GM18909 (cell line): ENCODE data around the gene CLSTN2.

ENCODE experiments used
- ATAC-seq: cut with Tn5 transposase; IDR thresholded peaks from one replicate; pipeline ENCODE4 v1.9.1; 2021; ENCODE audit warnings: mild to moderate bottlenecking; ENCODE audit not compliant: unreplicated experiment, poor library complexity

Gene CLSTN2

DNA sequence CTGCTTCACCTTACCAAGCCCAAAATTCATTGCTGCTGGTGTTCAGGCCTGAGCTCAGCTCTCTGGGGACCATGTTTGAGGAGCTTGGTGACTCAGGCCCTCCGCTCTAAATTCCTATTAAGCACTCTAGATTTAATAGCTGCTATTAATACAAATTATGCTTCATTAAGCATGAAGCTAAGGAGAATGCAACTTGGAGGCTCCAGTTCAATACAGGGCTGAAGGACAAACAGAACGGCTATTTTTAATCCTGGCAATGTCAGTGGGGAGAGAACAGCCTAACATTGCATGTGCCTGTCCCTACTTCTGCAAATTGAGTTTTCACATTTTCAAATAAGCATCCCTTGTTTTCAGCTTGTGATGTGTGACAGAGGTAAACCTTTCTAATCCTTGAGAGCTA is 662.8 kb downstream of the CLSTN2 start:
- ATAC-seq, result no peak

DNA sequence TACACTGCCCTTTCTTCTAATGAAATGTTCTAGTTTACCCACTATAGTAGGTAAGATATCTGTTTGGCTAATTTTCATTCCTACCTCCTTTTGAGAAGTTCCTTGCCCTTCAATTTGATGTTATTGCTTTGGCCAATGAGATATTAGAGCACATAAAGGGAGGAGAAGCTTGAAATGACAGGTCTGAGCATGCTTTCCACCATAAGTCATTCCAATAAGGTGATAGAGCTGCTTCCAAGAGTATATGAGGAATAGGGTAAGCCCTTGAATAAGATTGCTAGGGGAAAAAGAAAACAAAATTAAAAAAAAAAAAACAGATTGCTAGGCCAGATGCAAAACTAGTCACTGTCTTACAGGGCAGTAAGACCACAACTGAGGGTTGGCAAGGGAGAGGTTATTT is 664.0 kb downstream of the CLSTN2 start:
- ATAC-seq, result no peak

DNA sequence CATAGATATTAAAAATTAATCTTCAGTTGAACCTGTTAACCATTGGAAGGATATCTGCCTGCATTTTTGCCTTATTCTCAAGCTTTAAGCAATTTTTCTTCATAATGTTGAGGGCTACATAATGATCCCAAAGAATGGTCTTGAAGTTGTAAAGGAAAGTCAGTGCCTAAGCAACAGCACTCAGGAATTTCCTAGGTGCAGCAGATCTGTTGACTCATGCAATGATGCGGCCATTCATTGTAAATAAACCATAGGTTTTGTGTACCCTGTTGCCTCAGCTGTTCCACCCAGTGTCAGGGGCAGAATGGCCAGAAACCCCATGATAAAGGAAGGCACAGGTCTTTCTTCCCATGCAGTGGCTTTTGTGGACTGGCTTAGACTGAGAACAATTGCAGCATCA is 664.5 kb downstream of the CLSTN2 start:
- ATAC-seq, result no peak

DNA sequence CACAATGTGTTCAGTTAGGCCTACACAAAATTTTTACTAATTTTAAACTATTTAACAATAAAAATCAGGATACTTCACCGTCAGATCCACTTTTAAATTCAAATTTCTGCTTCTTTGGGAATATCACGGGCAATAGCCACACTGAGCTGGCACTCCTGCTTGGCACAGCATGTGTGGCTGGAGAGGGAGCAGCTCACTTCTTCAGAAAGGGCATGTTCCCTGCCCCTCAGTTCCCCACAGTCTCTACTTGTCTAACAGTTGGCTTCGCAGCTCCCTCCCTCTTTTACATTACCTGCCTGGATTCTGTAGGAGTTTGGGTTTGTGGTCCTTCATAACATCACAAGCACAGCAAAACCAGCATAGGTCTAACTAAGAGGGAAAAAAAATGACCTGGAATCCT is 666.9 kb downstream of the CLSTN2 start:
- ATAC-seq, result no peak

DNA sequence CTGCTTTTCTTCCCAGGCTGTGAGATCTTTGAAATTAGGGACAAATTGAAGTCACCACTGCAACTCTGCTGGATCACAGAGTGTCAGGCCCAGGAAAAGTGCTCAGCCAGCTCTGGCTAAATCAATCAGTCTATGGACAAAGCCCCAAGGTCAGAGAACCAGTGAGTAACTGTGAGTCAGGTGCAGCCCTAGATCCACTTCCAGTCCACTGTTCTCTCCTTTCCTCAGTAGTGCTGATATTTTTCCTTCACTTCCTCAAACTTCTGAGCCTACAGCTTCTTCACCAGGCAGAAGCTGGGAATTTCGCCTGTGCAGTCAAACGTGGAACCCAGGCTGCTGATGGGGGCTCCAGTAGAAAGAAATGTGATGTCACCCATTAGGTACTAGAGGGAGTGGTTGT is 667.8 kb downstream of the CLSTN2 start:
- no peak for ATAC-seq

DNA sequence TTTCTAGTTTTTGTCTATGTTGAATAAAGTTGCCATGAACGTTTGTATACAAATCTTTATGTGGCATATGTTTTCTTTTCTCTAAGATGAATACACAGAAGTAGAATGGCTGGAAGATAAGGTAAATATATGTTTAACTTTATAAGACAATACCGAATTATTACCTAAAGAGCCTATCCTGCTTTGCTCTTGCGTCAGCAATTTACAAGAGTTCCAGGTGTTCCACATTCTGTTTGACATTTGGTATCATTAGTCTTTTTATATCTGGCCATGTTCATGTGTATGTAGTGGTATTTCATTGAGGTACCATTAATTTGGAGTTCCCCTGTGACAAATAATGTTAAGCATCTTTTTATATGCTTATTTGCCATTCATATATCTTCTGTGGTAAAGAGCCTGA is 668.8 kb downstream of the CLSTN2 start:
- ATAC-seq, result no peak

DNA sequence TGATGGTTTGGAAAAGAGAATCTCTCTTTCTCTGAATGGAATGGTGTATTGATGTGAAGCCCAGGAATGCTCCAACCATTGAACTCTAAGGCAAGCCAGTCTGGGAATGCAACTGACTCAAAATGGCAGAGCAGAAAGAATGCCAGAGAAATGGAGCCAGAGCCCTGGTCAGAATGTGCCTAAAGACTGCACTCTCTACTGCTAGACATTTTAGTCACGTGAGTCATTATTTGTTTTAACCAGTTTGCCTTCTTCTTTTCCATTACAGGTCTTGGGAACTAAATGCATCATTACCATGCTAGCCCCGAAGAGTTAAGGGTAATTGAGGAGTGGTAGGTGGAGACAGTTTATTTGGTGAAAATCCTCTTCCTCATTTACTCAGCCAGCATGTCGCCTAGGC is 675.6 kb downstream of the CLSTN2 start:
- ATAC-seq, result no peak

GRCh38 chr3:140614001-140614400 is 679.0 kb downstream of the CLSTN2 start:
- no peak for ATAC-seq

DNA sequence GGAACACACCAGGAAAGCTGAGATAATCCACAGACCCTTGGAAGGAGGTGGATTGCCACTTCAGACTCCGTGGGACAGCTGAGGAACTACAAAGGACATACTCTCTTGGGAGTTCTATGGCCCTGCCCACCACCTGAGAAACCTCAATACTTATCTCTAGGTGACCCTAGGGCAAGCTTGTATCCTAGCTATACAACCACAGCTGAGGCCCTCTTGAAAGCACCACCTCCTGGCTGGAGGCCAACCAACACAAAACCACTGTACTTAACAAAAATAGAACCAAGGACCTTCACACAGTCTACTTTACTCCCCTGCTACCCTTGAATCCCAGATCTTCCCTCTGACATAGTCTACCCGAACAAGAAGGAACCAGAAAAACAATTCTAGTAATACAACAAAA is 682.1 kb downstream of the CLSTN2 start:
- ATAC-seq, result no peak

- no peak for ATAC-seq
These were observed 691.9 kb downstream of the CLSTN2 start for GRCh38 chr3:140626856-140627255.
